22Rv1 (cell line): ENCODE data around the gene TYRO3.

Experiments used
- ZFX ChIP-seq: fragments of 450-650 bp; IDR thresholded peaks from 2 replicates; pipeline ENCODE4 v1.6.1; 2017; ENCODE audit warnings: antibody characterized with exemption, borderline replicate concordance
- TF ChIP-seq, protein P1 (sequence below): fragments of 450-650 bp; IDR thresholded peaks from 2 replicates; pipeline ENCODE4 v1.5.1; 2017; ENCODE audit warnings: mild to moderate bottlenecking

DNA sequence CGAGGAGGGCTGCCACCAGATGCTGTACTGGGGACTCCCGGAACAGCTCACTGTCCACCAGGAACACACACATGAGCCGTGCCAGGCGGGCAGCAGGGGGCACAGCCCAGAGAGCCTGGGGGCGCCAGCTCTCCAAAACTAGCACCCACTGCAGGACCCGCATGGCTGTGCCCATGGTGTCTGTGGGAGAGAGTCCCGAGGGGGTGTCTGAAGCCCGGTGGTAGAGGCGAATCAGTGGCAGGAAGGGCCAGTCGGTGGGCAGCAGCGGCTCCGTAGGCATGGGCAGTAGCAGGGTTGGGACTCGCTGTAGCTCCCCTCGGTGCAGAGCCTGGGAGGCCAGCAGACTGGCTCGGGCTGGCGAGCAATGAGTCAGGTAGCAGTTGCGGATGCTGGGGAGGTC is 38.4 kb upstream of the TYRO3 start:
- TF ChIP-seq, protein P1, sequence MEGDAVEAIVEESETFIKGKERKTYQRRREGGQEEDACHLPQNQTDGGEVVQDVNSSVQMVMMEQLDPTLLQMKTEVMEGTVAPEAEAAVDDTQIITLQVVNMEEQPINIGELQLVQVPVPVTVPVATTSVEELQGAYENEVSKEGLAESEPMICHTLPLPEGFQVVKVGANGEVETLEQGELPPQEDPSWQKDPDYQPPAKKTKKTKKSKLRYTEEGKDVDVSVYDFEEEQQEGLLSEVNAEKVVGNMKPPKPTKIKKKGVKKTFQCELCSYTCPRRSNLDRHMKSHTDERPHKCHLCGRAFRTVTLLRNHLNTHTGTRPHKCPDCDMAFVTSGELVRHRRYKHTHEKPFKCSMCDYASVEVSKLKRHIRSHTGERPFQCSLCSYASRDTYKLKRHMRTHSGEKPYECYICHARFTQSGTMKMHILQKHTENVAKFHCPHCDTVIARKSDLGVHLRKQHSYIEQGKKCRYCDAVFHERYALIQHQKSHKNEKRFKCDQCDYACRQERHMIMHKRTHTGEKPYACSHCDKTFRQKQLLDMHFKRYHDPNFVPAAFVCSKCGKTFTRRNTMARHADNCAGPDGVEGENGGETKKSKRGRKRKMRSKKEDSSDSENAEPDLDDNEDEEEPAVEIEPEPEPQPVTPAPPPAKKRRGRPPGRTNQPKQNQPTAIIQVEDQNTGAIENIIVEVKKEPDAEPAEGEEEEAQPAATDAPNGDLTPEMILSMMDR: no peak
- no peak for TF ChIP-seq ZFX
